NCI-H2196 (cell line): ENCODE results near the gene TRABD2B.

ENCODE experiments used
- DNase-seq: peaks from one replicate; lab custom pipeline; 2025; ENCODE audit not compliant: unreplicated experiment; lab: John Stamatoyannopoulos, UW

Gene TRABD2B

DNA sequence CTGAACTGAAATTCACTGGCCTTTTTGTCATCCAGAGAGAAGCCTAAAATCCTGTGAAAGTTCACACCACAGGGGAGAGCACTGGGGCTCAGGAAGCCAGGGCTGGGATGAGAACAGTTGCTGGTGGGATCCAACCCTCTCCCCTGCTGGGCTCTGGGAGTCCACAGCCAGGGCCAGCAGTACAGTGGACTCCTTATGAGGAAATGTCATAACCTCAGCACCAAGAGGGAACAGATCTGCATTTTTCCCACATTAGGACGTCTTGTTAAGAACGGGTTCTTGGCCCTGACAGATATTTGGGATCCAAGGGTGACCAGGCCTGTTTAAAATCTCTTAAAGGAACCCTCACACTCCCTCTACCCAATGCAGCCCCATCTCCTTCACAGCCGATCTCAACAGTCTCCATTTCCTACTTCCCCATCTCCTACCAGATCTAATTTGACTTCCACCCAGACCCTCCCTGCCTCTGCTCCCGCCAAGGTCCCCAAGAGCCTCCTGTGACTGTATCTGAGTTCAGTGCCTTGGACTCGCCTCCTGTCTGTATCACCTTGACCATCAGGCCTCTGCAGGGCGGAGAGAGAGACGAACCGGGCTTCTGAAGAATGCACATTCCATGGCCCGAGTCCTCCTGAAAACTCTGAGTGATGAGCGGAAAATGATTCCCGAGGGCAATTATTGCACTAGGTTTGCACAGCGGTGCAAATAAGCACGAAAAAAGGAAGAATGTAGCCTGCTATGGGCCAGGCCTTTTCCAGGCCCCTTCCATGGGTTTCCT, 159.9 kb downstream of the TRABD2B start:
- DNase-seq, result no peak

DNA sequence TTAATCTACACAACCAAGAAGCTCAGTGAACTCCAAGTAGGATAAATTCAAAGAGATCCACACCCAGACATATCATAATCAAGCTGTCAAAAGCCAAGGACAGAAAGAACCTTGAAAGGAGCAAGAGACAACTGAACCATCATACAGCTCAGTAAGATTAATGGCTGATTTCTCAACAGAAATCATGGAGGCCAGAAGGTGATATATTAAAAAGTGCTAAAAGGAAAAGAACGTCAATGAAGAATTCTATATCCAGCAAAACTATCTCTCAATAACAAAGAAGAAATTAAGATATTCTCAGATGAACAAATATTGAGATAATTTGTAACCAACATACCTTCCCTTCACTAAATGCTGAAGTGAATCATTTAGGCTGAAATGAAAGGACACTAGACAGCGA, 161.8 kb downstream of the TRABD2B start:
- no peak for DNase-seq

DNA sequence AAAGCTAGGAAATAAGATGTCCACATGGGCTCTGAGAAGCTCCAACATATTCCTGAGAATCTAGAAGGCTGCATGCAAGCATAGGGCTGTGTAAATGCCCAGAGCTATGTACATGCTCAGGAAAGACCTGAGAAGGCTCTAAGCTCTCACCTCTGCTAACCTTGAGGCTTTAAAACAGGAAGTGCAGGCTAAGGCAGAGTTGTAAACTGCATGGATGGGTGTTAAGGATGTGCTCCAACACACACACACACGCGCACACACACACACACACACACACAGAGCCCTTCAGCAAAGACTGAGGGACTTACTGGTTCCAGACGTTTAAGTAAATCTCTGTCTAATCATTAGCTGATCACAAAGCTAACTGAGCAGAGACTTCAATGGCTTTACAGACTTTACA, 162.9 kb downstream of the TRABD2B start:
- no peak for DNase-seq

DNA sequence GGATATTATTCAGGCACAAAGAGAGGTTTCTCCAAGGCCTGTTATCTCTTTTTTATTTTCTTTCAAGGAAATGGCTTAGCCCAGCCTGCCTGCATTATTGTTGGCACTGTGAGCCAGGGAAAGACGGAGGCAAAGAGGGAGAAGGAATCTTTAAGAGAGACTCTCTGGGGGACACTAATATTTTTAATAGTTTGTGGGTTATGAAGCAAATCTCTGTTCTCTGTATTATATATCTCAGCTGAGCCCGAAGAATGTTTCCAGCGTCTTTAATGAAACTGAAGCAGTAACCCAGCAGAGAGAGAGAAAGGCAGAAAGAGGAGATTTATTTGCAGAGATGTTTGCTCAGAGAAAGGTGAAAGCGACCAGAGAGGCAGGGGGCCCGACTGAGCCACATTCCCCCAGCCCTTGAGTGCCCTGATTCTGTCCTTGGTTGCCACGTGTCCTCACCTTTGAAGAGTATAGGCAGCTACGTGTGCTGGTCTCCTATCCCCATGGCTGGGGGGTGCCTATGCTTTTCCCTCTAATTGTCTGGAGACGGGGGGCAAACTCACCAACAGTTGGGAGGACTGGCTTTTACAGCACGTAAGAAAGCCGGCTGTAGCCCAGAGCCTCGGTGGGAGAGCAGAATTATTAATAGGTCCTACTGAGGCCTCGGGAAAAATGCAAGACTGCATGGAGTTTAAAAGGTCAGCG, 166.4 kb downstream of the TRABD2B start:
- no peak for DNase-seq

DNA sequence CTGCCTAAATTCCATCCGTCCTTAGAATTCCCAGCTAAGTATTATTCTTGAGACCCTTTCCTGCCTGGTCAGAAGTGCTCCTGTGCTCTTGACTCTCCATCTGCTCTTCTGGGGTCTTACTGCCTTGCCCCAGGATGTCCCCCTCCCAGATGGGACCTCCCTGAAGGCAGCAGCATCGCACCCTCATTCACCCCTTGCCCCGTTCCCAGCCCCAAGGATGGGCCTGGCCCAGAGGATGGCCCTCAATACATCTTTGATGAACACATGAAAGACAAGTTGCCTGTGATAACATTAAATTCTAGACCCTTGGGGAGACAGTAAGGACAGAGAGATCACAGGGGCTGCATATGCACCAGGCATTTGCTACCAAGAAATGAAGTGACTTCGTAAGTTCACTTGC, 167.2 kb downstream of the TRABD2B start:
- DNase-seq, result no peak

DNA sequence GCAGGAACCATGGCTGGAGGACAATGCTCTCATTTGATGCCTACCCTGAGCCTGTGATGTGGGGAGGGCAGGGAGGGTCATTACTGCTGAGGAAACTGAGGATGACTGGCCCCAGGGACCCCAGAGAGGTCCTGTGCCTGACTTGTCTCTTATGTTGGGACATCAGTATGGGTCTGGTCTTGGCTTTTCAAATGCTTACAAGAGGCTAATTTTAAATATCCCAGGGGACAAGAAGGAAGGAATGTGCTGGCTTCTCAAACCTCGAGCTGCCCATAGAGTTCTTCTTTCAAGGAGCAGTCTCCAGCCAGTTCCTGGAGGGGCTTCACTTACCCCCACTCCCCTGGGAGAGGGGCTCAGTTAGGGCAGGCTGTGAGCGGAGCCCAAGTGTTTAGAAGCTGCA, 168.2 kb downstream of the TRABD2B start:
- DNase-seq, result no peak

DNA sequence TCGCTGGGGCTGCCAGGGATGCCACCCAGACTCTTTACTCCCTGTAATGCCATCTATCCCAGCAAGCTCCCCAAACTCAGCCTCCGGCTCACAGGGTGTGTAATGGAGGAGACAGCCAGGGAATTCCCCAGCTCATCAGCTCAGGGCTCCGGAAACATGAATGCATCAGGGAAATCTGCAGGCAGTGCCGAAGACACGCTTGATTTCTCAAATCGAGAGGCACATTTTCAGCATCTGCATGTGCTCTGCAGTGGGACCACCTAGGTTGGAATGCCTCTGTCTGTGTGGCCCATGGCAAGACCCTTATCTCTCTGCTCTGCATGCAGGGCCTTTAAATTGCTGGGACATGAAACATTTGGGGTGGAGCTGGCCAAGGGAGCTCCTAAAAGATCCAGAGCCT, 170.1 kb downstream of the TRABD2B start:
- no peak for DNase-seq

DNA sequence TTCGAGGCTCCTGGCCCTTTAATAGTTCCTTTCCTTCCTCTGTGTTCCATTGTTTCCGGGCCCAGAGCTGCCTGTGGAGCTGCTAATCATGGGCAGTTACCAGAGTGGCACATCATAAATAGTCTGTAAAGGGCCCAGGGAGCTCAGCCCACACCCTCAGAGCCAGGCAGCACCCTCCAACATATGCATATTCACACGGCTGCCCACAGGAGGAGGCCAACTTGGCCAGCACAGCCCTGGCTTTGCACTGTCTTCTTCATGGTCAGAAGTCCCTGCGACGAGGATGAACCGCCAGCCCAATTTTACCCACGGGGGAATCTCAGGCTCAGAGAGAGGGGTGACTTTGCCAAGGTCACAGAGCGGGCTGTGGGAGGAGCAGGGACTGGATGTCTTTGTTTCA, 172.5 kb downstream of the TRABD2B start:
- DNase-seq, result no peak

DNA sequence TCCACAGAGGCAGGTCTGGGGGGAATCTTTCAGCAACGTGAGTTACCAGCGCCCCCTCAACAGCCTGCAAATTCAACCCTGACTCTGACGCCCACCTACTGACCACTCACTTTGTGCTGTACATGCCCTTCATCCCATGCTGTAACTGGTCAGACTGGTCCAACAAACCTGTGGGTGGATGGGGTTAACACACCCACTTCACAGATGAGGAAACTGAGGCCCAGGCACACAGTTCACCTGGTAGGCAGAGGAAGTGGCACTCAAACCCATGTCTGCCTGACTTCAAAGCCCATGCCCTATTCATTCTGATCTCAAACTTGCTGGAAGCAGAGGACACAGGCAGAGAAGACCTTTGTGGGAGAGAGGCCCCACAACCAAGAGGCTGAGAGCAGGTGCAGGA, 172.9 kb downstream of the TRABD2B start:
- DNase-seq, result no peak

DNA sequence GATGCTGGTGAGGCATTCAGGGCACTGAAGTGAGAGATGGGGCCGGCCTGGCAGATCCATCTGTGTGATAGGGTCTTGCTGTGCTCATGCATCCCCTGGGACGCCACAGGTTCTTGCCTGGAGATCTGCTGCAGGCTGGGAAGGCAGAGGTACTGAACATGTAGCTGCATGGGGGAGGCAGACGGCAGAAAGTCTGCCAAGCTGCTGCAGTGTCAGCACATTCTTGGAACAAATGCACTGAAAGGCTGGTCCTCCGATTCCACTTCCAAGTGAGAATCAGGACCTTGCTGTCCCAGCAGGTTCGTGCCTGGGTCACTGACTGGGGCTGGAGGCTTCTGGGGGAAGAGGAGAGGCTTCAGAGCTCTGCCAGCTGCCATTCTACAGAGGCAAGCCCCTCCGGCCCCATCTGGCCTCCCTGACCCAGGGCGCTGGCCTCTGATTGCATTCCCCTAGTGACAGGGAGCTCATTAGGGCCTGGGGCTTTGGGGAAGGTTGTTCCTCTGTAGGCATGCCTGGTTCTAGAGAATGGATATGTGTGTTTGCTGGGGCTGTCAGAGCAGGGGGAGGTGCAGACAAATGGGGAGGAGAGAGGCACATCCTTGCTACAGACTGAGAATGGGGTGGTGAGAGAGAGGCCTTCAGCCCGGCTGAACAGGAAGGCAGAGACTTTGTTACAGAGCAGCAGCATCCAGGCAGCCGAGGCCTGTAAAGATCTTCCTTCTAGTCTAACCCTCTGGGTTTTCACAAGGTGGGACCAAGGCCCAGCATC, 174.0 kb downstream of the TRABD2B start:
- no peak for DNase-seq

DNA sequence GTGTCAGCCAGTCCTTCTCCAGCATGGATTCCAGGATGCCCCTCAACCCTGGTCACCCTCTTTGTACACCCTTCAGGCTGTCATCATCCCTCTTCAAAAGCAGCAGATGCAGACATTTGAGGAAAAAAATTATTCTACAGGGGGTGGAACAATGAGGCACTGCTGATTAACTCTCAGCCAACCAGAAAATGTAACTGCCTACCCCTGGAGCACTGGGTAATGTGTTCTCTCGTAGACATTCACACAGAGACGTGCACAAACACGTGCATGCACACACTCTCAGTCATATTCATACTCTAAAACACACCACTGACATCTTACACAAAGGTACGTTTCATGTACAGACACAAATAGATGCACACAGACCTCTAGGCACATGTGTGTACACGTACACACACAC, 175.4 kb downstream of the TRABD2B start:
- DNase-seq, result no peak

DNA sequence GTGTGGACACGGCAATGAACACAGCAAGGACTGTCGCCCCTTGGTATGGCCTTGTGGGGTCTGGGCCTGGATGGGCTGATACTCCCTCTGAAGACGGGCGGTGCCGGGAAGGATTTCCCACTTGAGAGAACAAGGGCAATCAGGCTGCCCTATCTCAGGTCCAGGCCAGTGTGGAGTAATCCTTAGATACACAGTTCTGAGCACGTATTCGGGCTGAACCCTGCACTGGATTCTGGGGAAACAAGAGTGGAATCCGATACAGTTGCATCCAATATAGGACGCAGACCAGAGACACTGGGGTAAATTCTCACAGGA, 177.7 kb downstream of the TRABD2B start:
- no peak for DNase-seq

DNA sequence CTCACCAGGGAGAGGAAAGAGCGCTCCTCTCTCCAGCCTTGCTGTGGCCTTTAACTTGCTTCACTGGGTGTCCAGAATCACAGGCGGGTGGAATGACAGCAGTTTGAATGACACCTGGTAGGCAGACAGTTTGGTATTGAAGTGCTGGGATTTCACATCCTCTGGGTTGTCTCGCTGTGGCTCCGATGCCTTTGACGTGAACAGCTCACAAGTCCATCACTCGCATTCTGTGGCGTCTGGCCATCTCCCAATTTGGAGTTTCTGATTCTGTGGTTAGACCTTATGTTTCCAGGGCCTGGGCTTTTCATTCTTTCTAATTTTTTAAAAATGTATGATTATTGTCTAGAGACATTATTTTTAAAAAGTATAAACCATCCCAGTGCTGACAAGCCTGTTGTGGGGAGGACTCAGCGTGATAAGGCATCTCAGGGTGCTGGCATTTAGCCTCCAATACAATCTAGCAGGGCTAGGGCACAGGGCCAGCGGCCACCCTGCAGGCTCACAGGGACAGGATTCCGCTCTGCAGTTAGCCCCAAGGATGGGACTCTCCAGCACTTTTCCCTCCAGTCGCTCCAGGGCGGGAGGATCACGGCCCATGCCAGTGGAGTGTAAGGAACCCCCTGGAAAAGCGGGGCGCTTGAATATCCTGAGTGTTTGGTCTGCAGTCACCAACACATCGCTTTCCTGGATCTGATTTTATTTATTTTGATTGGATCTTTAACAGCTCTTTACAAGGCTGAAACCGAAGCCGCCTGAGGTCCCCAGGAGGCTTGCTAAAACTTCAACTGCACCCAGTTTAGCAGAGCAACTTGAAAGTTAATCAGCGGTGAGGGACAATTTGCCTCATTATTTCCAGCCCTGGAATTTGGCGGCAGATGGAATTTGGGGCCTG, 178.3 kb downstream of the TRABD2B start:
- DNase-seq, result no peak

DNA sequence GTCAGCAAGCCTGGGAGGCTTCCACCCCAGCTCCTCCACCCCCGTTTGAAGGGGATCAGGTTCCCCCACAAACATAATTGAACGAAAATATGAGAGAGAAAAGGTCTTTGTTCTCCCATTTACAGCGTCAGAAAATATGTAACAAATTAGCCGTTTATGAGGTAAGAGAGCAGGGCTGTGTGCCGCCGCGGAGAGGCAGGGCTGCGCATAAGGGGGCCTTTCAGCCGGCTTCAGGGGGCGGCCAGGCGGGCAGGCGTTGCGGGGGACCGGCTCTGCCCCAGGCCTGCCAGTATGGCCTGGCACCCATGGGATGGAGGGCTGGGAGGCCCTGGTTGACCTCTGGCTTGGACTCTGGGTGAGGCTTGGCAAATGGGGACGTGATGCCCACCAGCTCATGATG, 179.3 kb downstream of the TRABD2B start:
- no peak for DNase-seq

DNA sequence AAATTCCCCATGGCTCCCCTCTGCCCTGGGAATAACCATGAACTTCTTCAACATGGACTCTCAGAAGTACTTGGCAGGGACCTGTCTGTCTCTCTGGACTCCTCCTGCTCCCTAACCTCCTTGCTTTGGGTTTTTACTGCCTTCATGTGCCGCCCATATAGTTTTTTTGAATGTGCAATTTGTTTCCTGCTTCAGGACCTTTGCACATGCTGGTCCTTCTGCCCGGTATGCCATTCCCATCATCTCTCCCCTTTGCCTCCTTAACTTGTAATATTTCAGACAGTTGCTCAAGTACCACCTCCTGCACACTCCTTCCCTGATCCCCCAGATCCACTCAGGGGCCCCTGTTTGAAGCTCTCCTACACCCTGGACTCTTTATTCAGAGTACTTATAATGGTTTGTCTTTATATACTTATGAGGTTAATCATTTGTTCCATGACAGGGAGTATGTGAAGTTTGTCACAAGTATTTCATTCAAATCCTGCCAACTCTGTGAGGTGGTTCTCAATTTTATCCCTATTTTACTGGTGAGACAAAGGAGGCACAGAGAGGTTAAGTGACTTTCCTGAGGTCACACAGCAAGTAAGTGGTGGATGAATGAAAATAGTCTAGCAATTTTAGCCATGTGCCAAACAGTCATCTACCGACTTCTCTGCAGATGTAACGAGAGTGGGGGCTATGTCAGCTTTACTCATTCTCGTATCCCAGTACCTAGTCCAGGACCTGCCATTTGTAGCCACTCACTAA, 180.7 kb downstream of the TRABD2B start:
- no peak for DNase-seq

DNA sequence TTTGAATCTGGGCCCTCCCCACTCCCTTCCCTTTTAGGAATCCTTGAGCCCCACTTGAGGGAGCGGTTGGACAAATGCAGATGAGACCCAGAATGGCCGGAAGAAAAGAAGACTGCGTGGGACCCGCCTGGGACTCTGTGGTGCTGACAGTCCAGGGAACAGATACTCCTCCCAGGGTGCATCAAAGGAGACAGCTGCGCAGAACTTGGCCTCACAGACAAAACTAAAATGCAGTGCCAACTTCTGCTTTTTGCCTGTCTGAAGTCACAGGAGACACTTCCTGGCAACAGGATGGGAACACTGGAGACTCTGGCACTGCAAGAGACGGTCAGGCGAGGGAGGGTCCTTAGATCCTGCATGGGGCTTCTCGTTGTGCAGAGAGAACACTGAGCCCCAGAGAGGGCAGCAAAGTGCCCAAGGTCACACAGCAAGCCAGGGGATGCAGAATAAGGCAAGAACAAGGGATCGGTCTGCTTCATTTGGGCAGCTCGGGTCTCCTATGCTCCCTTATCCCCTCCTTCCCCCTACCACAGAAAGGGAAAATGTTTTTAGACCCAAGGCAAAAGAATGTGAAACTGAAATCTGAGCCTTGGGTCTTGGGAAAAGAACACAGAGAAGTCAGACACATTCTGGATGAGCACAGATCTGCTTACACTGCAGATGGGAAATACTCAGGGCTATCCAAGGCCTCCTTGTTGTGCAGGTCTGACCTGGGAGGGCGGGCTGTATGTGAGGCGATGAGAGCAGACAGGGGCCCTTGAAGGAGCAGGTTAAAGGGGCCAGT, 182.4 kb downstream of the TRABD2B start:
- no peak for DNase-seq

DNA sequence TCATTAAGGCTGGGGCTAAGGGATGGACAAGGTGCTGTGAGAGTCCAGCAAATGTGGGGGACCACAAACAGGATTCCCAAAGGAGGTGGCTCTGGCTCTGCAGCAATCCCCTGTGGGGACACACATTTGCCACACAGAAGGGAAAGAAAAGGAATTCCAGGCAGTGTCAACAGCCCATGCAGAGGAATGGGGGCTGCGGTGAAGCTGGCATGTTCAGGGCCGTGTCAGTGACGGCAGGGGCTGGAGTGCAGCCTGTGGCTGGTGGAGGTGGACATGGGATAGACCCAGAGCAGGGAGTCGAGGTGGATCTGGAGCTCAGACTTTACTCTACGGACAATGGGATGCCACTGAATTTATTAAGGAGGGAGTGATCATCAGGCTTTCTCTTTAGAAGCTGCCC, 183.2 kb downstream of the TRABD2B start:
- no peak for DNase-seq

DNA sequence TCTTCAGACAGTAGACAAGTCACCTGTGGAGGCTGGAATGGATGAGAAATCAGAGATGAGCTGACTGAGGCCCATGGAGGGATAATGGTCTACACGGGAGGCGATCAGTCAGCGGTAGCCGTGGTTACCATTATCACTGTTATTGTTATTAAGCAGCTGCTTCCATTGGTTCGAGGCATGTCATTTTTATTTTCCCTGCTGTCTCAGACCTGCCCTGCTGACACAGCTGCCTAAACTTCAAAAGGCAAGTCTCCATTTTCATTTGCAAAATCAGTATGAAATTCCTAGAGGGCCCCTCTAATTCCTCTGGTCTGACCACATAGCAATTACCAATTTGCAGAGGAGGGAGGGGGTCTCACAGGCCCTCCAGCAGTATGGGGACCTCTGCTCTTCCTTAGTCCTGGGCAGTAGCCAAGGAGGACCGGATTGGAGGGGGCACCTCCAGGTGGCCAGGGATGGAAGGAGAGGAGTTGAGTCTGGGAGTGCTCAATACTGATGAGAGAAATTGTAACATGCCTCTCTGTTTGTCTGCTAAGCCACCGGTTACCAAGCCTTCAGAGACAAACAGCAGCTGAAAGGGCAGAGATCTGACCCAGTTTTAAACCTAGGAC, 184.2 kb downstream of the TRABD2B start:
- no peak for DNase-seq

DNA sequence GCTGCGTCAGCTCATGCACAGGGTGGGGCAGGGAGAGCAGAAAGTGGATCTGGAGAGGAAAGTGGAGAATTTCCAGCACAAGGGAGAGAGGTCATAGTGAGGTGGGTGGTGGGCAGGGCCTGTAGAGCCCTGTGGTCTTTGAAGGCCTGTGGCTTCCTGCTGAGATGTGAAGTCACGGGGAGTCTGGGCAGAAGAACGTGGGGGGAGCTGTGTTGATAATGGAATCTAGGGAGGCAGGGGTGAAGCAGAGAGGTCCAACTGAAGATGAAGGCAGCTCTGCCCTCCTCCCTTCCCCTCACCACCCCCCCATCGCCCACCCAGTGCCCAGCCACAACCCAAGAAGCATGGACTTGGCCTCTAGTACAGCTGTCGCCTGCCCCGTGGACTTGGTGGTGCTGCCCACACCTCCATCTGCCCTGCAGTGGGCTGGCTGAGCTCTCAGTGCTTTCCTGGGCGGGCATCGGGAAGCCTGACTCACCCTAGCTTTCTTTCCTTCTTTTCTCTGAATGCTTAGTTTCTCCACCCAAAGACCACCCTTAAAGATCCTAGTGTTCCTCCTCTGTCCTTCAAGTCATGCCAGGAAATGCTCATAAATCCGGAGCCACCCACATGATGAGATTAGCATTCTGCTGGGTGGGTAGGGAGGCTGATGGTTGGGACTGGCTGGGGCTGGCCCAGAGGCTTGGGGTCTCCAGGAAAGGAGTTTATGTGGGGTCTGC, 186.1 kb downstream of the TRABD2B start:
- no peak for DNase-seq
